HG03095 (cell line): ENCODE measurements around the gene HNRNPA0.

Experiments
- ATAC-seq: cut with Tn5 transposase; IDR thresholded peaks from one replicate; pipeline ENCODE4 v1.9.1; 2021; ENCODE audit warnings: moderate library complexity; ENCODE audit not compliant: unreplicated experiment

The HNRNPA0 gene

DNA sequence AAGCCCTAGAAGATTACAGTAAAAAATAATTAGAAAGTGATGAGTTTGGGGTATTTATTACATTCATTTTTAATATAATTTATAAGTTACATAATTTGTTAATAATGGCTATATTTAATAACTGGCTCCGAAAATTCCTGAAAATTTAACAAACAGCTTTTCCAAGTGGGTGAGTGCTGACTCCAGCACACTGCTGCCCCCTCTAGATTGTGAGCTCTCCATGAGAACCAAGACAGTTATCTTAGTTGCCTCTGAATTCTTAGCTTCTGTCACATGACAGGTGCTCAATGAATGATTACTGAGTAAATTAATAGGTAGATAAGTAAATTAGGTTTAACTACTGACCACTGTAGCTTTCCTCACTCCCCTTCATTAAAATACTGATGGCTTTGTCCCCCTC, 26.1 kb downstream of the HNRNPA0 start:
- ATAC-seq, result no peak

- no peak for ATAC-seq
Observed at GRCh38 chr5:137727623-137728022, 26.5 kb downstream of the HNRNPA0 start.

GRCh38 chr5:137724251-137724650, 29.9 kb downstream of the HNRNPA0 start:
- ATAC-seq, result no peak

GRCh38 chr5:137718611-137719010, 35.6 kb downstream of the HNRNPA0 start:
- no peak for ATAC-seq

- no peak for ATAC-seq
Observed at GRCh38 chr5:137716337-137716736, 37.8 kb downstream of the HNRNPA0 start.

GRCh38 chr5:137715456-137715855, 38.7 kb downstream of the HNRNPA0 start:
- ATAC-seq, result no peak

DNA sequence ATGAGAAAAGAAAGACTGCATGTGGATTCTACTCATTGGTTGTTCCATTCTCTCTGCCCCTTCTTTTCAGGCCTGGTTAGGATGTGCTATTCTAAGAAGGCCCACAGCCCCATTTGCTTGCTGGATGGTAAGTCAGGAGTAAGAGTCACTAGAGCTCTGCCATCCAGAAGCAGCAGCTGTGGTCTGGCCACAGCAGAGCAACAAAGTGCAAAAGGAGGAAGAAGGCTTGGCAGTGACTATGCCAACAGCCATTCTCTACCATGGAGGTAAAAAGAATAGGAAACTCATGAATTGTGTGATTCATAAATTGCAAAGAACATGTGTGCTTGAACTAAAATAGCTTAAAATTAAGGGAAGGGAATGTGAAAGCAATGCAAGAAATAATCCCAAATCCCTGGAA, 39.2 kb downstream of the HNRNPA0 start:
- ATAC-seq, result no peak

DNA sequence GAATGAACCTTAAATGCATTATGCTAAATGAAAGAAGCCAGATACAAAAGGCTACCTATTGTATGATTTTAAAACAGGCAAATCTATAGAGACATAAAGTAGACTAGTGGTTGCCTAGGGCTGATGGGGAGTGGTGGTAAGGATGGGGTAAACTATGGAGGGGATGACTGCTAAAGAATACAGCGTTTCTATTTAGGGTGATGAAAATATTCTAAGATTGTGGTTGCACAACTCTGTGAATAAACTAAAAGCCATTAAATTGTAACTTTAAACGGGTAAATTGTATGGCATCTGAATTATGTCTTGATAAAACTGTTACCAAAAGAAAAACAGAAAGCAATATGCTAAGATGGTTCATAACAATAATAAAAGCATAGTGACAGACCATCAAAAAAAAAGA, 39.7 kb downstream of the HNRNPA0 start:
- ATAC-seq, result no peak

DNA sequence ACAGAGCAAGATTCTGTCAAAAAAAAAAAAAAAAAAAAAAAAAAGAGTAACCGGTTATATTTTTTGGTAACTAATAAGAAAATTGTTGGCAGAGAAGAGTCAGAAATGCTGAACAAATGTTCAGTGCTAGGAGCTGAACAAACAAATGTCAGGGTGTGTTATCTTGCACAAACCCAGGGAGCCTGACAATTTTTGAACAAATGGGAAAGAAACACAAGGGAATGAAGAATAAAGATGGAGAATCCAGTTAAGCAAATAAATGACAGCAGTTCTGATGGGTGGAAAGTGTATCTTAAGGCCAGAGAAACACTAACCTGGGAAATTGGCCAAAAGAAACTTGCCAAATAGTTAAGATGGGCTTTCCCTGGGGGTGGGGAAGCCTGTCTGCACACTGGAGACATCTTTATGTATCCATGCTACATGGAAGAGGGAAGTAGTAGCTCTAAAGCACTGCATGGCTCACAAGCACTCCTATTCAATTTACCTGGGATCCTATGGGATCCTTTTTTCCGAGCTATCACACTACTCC, 42.0 kb downstream of the HNRNPA0 start:
- no peak for ATAC-seq

GRCh38 chr5:137710086-137710485, 44.1 kb downstream of the HNRNPA0 start:
- ATAC-seq, result no peak

GRCh38 chr5:137708796-137709559, 45.2 kb downstream of the HNRNPA0 start:
- no peak for ATAC-seq

DNA sequence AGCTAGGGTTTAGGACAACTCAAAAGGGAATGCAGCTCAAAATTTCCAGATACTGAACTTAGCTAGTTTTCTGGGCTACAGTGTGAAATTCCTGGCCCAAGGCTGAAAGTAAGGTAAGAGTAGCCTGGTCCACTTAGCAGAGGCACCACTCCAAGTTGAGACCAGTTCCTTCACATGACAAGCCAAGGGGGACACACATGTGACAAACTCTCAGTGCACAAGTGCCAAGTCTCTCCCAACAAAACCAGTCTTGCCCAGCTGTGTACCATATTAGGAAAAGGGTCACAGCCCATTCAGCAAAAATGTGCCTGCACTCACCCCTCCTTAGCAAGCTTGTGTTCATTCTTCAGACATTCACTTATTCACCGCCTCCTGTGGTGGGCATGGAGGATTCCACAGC, 46.1 kb downstream of the HNRNPA0 start:
- ATAC-seq, result no peak

- no peak for ATAC-seq
Observed at GRCh38 chr5:137706841-137707240, 47.3 kb downstream of the HNRNPA0 start.

GRCh38 chr5:137705106-137705505, 49.1 kb downstream of the HNRNPA0 start:
- ATAC-seq, result no peak

GRCh38 chr5:137703565-137703964, 50.6 kb downstream of the HNRNPA0 start:
- no peak for ATAC-seq

GRCh38 chr5:137700282-137700680, 53.9 kb downstream of the HNRNPA0 start:
- ATAC-seq, result no peak

DNA sequence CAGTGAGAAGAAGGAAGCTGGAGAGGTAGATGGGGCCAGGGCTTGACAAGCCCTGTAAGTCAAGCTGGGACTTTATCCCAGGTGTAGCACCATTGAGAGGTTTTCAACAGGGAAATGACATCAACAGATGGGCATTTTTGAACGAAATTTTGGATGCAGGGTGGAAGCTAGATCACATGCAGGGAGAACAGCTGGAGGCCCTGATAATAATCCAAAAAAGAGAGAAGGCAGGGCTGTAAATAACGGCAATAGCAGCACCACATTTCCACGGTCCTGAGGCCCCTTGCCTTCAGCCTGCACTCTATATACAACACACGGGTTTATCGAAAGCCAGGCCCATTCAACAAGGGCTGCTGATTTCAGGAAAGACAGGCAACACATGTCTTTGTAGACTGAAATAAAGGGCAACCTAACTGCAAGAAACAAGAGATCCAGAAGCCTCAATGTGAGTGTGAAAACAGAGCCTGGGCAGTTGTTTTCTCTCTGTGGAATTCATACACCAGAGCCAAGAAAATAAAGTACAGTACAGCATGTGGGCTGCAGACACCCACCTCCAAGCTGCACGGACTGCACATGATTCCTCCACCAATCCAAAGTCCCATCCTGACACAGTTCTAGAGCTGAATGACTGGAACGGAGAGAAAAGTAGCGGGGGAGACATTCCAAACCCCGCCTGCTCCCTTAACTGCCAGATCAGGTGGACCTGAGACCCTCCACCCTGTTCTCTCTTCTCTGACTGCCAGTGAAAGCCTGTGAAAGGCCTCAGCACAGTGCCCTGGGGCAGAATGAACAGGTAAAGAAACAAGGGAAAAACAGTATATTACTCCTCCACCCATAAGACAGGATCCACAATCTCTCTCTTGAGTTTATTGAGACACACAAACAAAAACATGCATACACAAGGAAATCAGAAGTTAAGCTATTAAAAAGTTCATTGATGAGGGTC, 54.6 kb downstream of the HNRNPA0 start:
- ATAC-seq, result no peak

DNA sequence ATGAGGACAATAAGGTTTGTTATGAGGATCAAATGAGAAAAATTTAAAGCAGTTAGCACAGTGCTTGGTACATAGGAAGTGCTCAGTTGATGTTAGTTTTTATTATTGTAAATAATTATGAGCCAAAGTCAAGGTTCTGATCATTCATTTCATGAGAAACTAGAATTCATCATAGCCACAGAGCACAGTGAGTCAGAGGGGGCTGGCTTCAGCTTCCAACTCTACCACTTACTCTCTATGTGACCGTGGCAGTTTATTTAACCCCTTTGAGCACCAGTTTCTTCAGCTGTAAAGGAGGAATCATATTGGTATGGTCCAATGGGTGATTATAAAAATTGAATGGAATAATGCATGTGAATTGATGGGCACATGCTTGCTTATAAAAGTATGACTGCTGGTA, 57.7 kb downstream of the HNRNPA0 start:
- ATAC-seq, result no peak

- ATAC-seq, result no peak
Observed at GRCh38 chr5:137695651-137696428, 58.3 kb downstream of the HNRNPA0 start.
